Neural progenitor cell (in vitro differentiated cells): ENCODE data around the gene ADCY3.

Source experiments
- CTCF ChIP-seq: fragments of 200-600 bp; sonication (generic); IDR thresholded peaks from 2 replicates; pipeline ENCODE4 v1.5.1; 2017; ENCODE audit warnings: antibody characterized with exemption, mild to moderate bottlenecking
- EZH2 ChIP-seq: fragments of 200-600 bp; sonication (generic); IDR thresholded peaks from 2 replicates; pipeline ENCODE4 v1.6.1; 2017; ENCODE audit warnings: antibody characterized with exemption, mild to moderate bottlenecking, moderate library complexity
- EZH2phosphoT487 ChIP-seq: fragments of 200-600 bp; sonication (generic); IDR thresholded peaks from 2 replicates; pipeline ENCODE4 v1.6.1; 2017; ENCODE audit warnings: antibody characterized with exemption

- TF ChIP-seq CTCF (no peak), EZH2 (no peak), EZH2phosphoT487 (no peak)
Observed at GRCh38 chr2:24929230-24929629, 9.2 kb upstream of the ADCY3 start.
